ENCODE measurements around the gene YKT6. TPM values are rescaled to one million over a fixed set of nuclear protein-coding genes. Genes with fewer than 3 reads are reported as not detected.

YKT6 gene
- total RNA-seq, 1 donor from 2014 or later = 53.3 TPM

DNA sequence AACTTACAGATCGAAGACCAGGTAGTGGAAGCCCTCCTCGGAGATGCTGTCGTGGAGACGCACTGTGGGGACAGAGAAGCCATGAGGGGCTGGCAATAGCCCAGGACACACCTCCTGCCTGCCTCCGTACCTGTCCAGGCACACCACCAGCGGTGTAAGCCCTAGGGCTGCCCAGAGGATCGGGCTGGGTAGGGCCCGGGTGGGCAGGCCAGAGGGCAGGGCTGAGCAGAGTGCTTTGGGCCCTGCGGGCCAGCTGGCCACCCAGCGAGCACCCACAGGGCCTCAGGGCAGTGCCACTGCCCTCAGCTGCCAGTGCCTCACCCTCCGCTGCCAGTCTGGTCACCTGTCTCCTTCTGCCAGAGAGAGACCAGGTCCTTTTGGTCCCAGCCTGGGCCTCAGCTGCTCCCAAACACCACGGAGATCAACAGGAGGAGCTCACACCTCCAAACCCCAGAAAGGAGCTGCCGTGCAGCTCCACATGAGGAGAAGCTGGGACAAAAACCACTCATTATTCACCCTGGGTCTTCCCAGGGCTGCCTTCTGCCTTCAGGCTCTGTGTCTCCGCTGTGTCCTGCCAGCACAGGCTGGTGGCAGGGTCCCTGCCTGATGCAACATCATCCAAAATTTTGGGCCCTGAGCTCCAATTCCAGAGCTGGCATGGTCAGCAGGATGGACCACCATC, 58.2 kb downstream of the YKT6 start:
- TF ChIP-seq CTCF (IDR thresholded peaks at IDR 0.05; ENCODE audit: borderline replicate concordance) = no peak

GRCh38 chr7:44259547-44260457, 59.0 kb downstream of the YKT6 start:
- intact Hi-C loops (cut with micrococcal nuclease) = no loop called here
- peak overlapping the region; percentile 92 for H3K27ac ChIP-seq (replicated peaks)
- H3K27me3 ChIP-seq (ENCODE audit: low read depth) = no peaks in the 10 kb centered on the region
- TF ChIP-seq CTCF (IDR thresholded peaks at IDR 0.05; ENCODE audit: borderline replicate concordance) = no peak
- no peak overlapping the region for H3K4me3 ChIP-seq
- no peaks in the 10 kb centered on the region for H3K9me3 ChIP-seq (replicated peaks)
- DNase-seq = peak; percentile 57
- H3K36me3 ChIP-seq = no peaks in the 10 kb centered on the region
- H3K4me1 ChIP-seq = peaks cover 96% of the 10 kb centered on the region

More for the DNA sequence above, 58.2 kb downstream of the YKT6 start:
- no peaks in the 10 kb centered on the region for H3K27me3 ChIP-seq (ENCODE audit: low read depth)
- H3K9me3 ChIP-seq (replicated peaks) = no peaks in the 10 kb centered on the region
- intact Hi-C loops (cut with micrococcal nuclease) = no loop called here
- H3K4me1 ChIP-seq = peaks cover 88% of the 10 kb centered on the region
- H3K4me3 ChIP-seq = no peak overlapping the region
- no peak for DNase-seq
- H3K27ac ChIP-seq (replicated peaks) = peak overlapping the region; percentile 92
- no peaks in the 10 kb centered on the region for H3K36me3 ChIP-seq

GRCh38 chr7:44261240-44261639, 60.5 kb downstream of the YKT6 start:
- H3K36me3 ChIP-seq = no peaks in the 10 kb centered on the region
- H3K9me3 ChIP-seq (replicated peaks) = no peaks in the 10 kb centered on the region
- no peaks in the 10 kb centered on the region for H3K27me3 ChIP-seq (ENCODE audit: low read depth)
- DNase-seq = no peak
- intact Hi-C loops (cut with micrococcal nuclease) = no loop called here
- H3K27ac ChIP-seq (replicated peaks) = no peak overlapping the region
- peaks cover 89% of the 10 kb centered on the region for H3K4me1 ChIP-seq
- H3K4me3 ChIP-seq = no peak overlapping the region
- no peak for TF ChIP-seq CTCF (IDR thresholded peaks at IDR 0.05; ENCODE audit: borderline replicate concordance)

- intact Hi-C loops (cut with micrococcal nuclease) = no loop called here
- H3K9me3 ChIP-seq (replicated peaks) = no peaks in the 10 kb centered on the region
- no peak for DNase-seq
- no peaks in the 10 kb centered on the region for H3K27me3 ChIP-seq (ENCODE audit: low read depth)
- TF ChIP-seq CTCF (IDR thresholded peaks at IDR 0.05; ENCODE audit: borderline replicate concordance) = no peak
- H3K4me3 ChIP-seq = no peak overlapping the region
- H3K27ac ChIP-seq (replicated peaks) = no peak overlapping the region
- H3K36me3 ChIP-seq = no peaks in the 10 kb centered on the region
- H3K4me1 ChIP-seq = peaks cover 81% of the 10 kb centered on the region
Measured at GRCh38 chr7:44262031-44262430, 61.3 kb downstream of the YKT6 start.

DNA sequence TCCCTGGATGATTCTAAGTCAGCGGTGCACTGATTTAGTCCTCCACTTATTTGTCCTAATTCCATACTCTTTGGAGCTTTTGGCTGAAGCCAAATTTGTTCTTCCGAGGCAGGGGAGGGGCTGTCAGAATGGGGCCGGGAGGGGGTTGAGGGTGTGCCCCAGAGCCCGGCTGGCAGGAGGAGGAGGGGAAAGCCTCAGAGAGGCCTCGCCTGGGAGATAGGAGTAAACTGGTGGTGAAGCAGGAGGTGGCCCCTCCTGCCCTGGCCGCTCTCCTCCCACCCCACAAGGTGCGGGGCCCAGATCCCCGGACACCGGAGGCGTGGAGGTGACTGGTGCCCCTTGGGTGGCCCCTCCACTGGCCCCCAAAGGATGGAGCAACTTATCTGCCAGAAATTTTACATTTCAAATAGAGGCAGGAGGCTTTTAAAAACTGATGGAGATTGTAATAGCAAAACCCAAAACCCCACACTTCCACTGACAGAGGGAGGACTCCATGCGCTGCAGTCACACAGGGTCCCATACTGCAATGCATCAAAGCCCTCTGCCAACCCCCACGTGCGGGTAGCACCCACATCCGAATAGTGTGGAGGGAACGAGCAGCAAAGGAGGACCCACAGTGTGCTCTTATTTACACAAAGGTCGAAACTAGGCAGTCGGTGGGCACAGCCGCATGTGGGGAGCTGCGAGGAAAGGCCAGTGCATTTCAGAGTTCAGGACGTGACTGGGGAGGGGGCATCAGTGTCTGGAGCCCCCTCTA, 62.7 kb downstream of the YKT6 start:
- DNase-seq = no peak
- TF ChIP-seq CTCF (IDR thresholded peaks at IDR 0.05; ENCODE audit: borderline replicate concordance) = no peak
- Histone ChIP-seq H3K36me3 (no peaks in the 10 kb centered on the region), H3K9me3 (replicated peaks) (no peaks in the 10 kb centered on the region), H3K27ac (replicated peaks) (no peak overlapping the region), H3K27me3 (ENCODE audit: low read depth) (no peaks in the 10 kb centered on the region), H3K4me1 (peaks cover 76% of the 10 kb centered on the region), H3K4me3 (no peak overlapping the region)
- intact Hi-C loops (cut with micrococcal nuclease) = no loop called here

All from left ventricle myocardium inferior (tissue), 1 donor.